H7 (cell line): ENCODE results near the gene ELP6. TPM values are rescaled to one million over a fixed set of nuclear protein-coding genes. Genes with fewer than 3 reads are reported as not detected.
"Not testable (repeated sequence)": the region's sequence is repeated elsewhere in the genome, so short reads cannot be mapped to it uniquely, and the experiment has no call there.

Experiments
- DNase-seq: peaks from one replicate; pipeline ENCODE4 v3.0.0; 2012
- H3K27me3 ChIP-seq: 2 replicates; pipeline ENCODE4 v1.6.0; 2011; ENCODE audit warnings: mild to moderate bottlenecking, low read length; ENCODE audit not compliant: control insufficient read depth, insufficient read depth
- H3K36me3 ChIP-seq: replicated peaks from 2 replicates; pipeline ENCODE4 v1.5.1; 2011; ENCODE audit warnings: low read length; ENCODE audit not compliant: control insufficient read depth, insufficient read depth
- H3K4me3 ChIP-seq: 2 replicates; pipeline ENCODE4 v1.5.1; 2011; ENCODE audit warnings: low read depth, mild to moderate bottlenecking, control low read depth, low read length, moderate library complexity; ENCODE audit not compliant: insufficient read depth
- total RNA-seq: library from RNA; depleted of rRNA; stranded (reverse); fragments of >200 nt; shearing (Covaris generic); gene quantifications from 2 replicates; pipeline ENCODE4 v1.2.3, GENCODE V29; 2014

The ELP6 gene
- total RNA-seq, 1 experiment from 2014 or later: 63.5 TPM

DNA sequence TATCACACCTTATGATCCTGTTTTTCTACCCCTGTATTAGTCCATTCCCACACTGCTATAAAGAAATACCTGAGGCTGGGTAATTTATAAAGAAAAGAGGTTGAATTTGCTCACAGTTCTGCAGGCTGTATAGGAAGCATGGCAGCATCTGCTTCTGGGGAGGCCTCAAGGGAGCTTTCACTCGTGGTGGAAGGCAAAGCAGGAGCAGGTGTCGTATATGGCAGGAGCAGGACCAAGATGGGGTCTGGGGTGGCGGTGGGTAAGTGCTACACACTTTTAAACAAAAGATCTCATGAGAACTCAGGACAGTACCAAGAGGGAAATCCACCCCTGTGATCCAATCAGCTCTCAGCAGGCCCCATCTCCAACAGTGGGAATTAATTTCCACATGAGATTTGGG lies 22.3 kb downstream of the ELP6 start:
- Histone ChIP-seq H3K4me3 (no peak overlapping the region), H3K36me3 (peaks cover 9% of the 10 kb centered on the region), H3K27me3 (no peaks in the 10 kb centered on the region)
- no peak for DNase-seq

DNA sequence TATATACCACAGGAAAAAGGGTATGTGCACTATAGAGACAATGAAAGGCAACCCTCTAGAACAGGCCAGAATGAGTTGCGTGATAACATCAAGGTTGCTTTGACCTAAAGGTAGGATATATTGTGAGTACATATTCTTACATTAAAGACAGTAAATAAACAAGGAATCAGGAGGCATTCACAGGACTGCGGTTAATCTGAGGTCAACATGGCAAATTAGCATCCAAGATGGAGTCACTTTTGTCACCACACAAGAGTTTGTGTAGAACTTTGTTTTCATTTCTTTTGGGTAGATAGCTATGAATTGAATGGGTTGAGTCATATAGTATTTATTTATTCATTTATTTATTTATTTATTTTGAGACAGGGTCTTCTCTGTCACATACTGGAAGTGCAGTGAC lies 26.2 kb downstream of the ELP6 start:
- H3K36me3 ChIP-seq: no peaks in the 10 kb centered on the region
- no peak overlapping the region for H3K4me3 ChIP-seq
- no peaks in the 10 kb centered on the region for H3K27me3 ChIP-seq
- DNase-seq: no peak

DNA sequence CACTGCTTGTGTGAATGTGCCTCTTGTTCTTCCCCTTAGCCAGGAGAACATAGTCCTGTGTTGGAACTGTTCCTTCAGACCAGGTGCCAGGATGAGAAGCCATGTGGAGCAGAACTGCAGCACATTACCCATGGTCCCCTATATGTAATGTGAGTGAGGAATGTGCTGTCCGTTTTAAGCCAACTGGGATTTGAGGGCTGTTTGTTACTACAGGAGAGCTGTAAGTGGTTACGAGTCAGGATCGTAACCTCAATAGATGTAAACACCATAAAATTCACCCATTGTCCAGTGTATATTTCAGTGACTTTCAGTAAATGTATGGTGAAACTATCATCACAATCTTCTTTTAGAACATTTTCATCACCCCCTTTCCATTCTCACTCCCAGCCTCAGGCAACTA lies 27.7 kb downstream of the ELP6 start:
- Histone ChIP-seq H3K27me3 (no peaks in the 10 kb centered on the region), H3K36me3 (no peaks in the 10 kb centered on the region), H3K4me3 (no peak overlapping the region)
- DNase-seq: no peak

DNA sequence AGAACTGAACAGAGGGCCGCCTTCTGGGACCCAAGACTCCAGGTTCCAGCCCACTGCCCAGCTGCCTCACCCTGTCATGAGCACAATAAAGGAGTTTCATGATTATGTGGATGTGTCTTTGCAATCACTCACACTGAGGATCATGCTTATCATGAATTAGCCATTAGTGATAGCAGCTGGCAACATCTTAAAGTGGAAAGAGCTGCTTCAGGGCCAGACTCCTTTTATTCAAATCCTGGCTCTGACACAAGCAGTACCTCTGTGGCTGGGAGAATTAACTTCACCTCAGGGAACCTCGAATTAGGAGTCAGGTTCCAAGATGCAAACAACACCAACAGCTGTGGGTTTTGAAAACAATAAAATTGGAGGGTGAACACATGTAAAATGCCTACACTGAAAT lies 31.1 kb downstream of the ELP6 start:
- DNase-seq: no peak
- Histone ChIP-seq H3K27me3 (no peaks in the 10 kb centered on the region), H3K4me3 (no peak overlapping the region), H3K36me3 (no peaks in the 10 kb centered on the region)

DNA sequence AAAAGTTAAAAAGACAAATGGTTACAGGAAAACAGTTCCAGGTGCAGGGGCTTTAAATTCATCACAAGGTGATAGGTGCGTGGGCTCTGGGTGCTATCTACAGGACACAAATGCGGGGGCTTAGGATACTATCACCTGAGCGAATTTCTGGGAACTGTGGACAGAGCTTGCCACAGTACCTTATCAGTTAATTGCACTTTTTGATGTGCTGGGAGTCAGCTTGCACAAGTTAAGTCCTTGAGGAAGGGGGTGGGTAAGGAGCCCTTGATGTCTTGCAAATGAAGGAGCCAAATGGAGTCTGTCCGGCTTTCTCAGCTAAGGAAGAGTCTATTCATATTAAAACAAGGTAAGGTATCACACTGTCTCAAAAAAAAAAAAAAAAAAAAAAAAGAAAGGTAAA lies 31.7 kb downstream of the ELP6 start:
- not testable (repeated sequence) for H3K36me3 ChIP-seq, H3K27me3 ChIP-seq, H3K4me3 ChIP-seq, DNase-seq

DNA sequence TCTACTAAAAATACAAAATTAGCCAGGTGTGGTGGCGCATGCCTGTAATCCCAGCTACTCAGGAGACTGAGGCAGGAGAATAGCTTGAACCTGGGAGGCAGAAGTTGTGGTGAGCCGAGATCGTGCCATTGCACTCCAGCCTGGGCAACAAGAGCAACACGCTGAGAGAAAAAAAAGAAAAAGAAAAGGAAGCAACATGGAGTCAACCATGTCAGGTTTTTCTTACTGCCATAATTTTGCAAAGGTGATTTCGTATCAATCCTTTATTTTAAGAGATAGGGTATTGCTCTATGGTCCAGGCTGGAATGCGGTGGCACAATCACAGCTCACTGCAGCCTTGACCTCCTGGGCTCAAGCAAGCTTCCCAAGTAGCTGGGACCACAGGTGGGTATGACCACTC lies 33.2 kb downstream of the ELP6 start:
- DNase-seq, H3K4me3 ChIP-seq, H3K27me3 ChIP-seq, H3K36me3 ChIP-seq: not testable (repeated sequence)

DNA sequence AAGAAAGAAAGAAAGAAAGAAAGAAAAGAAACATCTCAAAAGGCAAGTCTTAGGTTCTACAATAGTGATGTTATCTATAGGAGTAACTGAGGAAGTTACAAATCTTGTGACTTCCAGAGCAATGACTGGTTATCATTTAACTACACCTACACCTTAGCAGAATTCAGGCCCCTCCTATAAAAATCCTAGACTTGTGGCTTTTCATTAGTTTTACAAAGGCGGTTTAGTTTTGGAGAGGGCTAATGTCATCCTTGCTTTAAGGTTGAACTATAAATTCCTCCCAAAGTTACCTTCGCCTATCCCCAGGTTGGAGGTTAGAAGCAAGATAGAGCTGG lies 33.7 kb downstream of the ELP6 start:
- Histone ChIP-seq H3K4me3 (no peak overlapping the region), H3K27me3 (no peaks in the 10 kb centered on the region), H3K36me3 (no peaks in the 10 kb centered on the region)
- no peak for DNase-seq

DNA sequence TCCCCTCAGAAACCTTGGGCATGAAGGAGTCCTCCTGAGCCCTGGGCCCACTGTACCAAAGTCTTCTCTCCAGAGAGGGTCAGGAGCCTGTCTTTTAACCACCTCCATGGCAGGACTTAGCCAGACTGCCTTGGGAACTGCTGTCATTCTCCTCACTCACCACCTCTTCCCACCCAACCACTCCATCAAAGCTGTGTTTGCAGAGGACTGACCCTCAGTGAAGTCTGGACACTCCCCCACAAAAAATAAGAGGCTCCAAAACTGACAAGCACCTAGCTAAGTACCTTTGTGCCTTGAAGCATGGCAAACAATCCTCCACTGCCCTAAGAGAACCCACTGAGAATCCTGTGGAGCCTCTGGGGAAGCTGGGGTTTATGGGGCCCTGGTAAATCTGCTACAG lies 35.5 kb downstream of the ELP6 start:
- DNase-seq: no peak
- H3K36me3 ChIP-seq: no peaks in the 10 kb centered on the region
- H3K27me3 ChIP-seq: no peaks in the 10 kb centered on the region
- H3K4me3 ChIP-seq: no peak overlapping the region

DNA sequence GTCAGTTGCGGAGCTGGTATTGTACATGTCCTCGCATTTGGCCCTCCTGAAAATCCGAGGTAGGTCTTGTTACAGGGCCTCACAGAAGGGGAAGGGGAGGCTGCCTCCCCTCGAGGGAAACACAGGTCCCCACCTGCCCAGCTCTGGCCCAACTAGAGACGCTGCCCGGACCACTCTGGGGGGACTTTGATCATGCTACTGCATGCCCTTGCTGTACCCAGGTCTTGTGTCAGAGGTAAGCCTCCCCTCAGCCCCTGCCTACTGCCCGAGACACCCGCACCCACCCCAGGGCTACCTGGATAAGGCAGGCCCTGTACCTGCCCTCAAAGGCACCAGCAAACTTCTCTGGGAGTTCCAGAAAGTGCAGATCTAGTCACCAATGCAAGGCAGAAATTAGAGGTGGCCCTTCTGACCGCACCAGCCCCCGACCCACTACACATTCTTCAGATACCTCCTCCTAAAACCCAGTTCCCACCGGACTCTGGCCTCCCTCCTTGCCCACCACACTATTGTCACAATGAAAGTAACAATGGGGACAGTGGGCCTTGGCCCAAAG lies 36.8 kb downstream of the ELP6 start:
- no peak overlapping the region for H3K4me3 ChIP-seq
- no peaks in the 10 kb centered on the region for H3K36me3 ChIP-seq
- H3K27me3 ChIP-seq: no peaks in the 10 kb centered on the region
- no peak for DNase-seq

DNA sequence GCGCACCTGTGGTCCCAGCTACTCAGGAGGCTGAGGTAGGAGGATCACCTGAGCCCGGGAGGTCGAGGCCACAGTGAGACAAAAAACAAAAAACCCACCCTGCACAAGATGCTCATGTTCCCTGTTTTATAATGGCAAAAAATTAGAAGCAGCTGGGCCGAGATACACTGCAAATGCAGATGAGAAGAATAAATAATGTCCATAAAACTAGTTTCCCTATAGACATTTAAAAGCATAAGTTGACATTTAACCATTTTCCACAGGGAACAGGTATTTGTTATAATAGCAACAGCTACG lies 37.2 kb downstream of the ELP6 start:
- Histone ChIP-seq H3K4me3 (0 out of 2 replicates have a peak overlapping the region, but pooled peaks have one; percentile 17), H3K36me3 (no peaks in the 10 kb centered on the region), H3K27me3 (no peaks in the 10 kb centered on the region)
- DNase-seq: no peak

DNA sequence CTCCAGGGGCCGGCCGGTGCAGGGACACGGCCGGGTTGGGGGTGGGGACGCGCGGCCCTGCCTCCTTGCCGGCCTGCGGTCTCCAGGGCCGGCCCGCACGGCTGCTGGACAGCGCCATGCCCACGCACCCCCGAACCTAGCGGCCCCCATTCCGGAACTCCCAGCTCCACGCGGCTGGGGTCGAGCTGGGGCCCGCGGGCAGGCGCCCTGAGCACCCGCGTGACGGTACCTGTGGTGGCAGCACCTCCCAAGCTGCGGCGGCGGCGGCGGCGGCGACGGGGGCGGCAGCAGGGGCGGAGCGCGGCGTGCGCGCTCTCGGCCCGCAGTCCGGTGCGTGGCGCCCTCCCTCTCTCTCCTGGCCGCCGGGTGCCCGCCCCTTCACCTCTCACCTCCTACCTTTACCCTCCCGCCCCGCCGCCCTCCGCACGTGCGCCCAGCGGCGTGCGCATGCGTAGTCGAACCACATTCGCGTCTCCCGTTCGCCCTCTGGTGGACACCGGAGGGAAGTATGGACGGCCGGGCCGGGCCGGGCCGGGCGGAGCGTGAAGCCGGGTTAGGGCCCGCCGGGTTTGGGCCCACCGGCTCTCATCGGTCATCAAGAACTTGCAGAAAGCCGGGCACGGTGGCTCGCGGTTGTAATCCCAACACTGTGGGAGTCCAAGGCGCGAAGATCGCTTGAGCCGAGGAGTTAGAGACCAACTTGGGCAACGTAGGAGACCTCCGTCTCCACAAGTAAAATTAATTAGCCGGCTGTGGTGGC lies 37.8 kb downstream of the ELP6 start, which contains the start of gene SCAP:
Gene SCAP (minus strand): TSS at position 372 of the 760 bp plus-strand sequence. CDS start 32,948 bp downstream, outside the sequence.
- DNase-seq: peak; percentile 98
- Histone ChIP-seq H3K4me3 (peak within 1 kb of the TSS; percentile 84), H3K36me3 (no peaks in the 10 kb centered on the region), H3K27me3 (no peaks in the 10 kb centered on the region)

DNA sequence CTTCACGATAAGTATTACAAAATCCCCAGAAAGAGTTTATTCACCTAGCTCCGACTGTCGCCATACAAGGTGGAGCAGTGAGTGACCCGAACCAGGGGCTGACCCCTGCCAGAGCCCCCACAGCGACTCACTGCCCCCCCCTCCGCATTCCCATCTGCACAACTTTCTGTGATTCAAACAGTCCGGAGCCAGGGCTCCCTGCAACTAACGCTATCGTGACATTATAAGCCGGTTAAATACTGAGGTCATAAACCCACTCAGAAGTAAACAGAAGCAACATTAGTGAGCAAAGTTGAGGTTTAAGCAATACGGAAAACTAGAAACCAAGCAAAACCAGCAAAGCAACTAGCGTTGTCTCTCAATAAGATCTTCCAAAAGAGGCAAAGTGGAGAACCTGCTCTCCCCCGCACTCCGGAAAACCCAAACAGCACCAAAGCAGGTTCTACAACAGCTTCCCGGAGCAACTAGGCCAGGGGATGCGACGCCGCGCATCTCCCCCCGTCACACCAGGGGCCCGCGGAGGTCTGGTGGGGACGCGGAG lies 38.4 kb downstream of the ELP6 start:
- Histone ChIP-seq H3K36me3 (no peaks in the 10 kb centered on the region), H3K27me3 (no peaks in the 10 kb centered on the region), H3K4me3 (peak overlapping the region; percentile 84)
- peak; percentile 66 for DNase-seq

DNA sequence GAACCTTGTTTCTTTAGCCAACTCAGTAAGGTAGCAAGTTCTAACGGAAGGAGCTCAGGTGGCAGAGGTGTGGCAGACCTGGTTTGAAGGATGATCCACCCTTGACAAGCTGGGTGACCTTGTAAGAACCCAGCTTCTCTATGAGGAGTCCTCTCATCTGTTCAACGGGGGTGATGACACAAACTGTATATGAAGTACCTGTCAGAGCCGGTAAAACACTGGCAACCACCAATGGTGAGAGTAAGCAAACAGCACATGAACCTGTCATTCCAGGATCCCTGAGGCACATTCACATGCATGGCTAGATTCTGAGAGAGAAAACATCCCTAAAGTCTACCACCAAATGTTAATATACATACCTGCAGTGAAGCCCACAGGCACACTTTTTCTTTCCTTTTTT lies 40.1 kb downstream of the ELP6 start:
- no peaks in the 10 kb centered on the region for H3K27me3 ChIP-seq
- no peak for DNase-seq
- no peaks in the 10 kb centered on the region for H3K36me3 ChIP-seq
- H3K4me3 ChIP-seq: no peak overlapping the region

- no peak overlapping the region for H3K4me3 ChIP-seq
- no peaks in the 10 kb centered on the region for H3K36me3 ChIP-seq
- no peak for DNase-seq
- no peaks in the 10 kb centered on the region for H3K27me3 ChIP-seq
Measured at GRCh38 chr3:47469616-47470015, 43.9 kb downstream of the ELP6 start.

DNA sequence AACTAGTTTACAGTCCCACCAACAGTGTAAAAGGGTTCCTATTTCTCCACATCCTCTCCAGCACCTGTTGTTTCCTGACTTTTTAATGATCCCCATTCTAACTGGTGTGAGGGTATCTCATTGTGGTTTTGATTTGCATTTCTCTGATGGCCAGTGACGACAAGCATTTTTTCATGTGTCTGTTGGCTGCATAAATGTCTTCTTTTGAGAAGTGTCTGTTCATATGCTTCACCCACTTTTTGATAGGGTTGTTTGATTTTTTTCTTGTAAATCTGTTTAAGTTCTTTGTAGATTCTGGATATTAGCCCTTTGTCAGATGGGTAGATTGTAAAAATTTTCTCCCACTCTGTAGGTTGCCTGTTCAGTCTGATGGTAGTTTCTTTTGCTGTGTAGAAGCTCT lies 45.2 kb downstream of the ELP6 start:
- DNase-seq, H3K36me3 ChIP-seq, H3K4me3 ChIP-seq, H3K27me3 ChIP-seq: not testable (repeated sequence)
